Vagina (tissue), 2 donors: ENCODE results near the gene TPM4. TPM values are rescaled to one million over a fixed set of nuclear protein-coding genes. Genes with fewer than 3 reads are reported as not detected.

Experiments
- DNase-seq, 2 donors: peaks; one replicate each; pipeline ENCODE4 v3.0.0-alpha.2; 2017; ENCODE audit errors: extremely low spot score in 2 of 2
- H3K27ac ChIP-seq: fragments of 200-600 bp; sonication (generic); one replicate; pipeline ENCODE4 v1.5.1; 2019
- H3K27me3 ChIP-seq: fragments of 200-600 bp; sonication (generic); one replicate; pipeline ENCODE4 v1.5.1; 2019
- H3K36me3 ChIP-seq, 2 donors: fragments of 200-600 bp; sonication (generic); one replicate each; pipeline ENCODE4 v1.5.1; 2017 to 2019
- H3K4me1 ChIP-seq: fragments of 200-600 bp; sonication (generic); one replicate; pipeline ENCODE4 v1.5.1; 2019
- H3K4me3 ChIP-seq, 2 donors: fragments of 200-600 bp; sonication (generic); 1 replicate in 1 of 2; 2 replicates in 1 of 2; pipeline ENCODE4 v1.5.1; 2016 to 2019
- H3K9me3 ChIP-seq: fragments of 200-600 bp; sonication (generic); one replicate; pipeline ENCODE4 v1.5.1; 2019
- CTCF ChIP-seq, 3 experiments: fragments of 450-650 bp in 2 of 3; fragments of 200-600 bp in 1 of 3; sonication (generic) in 1 of 3; IDR thresholded peaks; one replicate each; pipeline ENCODE4 v1.5.1; 2017 to 2019; ENCODE audit warnings: antibody characterized with exemption in 3 of 3, mild to moderate bottlenecking in 2 of 3, moderate library complexity in 2 of 3
- POLR2A ChIP-seq, 2 donors: fragments of 450-650 bp; IDR thresholded peaks; one replicate each; pipeline ENCODE4 v1.6.1; 2017; ENCODE audit warnings: antibody characterized with exemption in 2 of 2, mild to moderate bottlenecking in 2 of 2, moderate library complexity in 2 of 2
- POLR2AphosphoS5 ChIP-seq, 2 donors: sonication (generic); formaldehyde crosslinking; IDR thresholded peaks; one replicate each; pipeline ENCODE4 v1.9.0; 2017; ENCODE audit warnings: antibody characterized with exemption in 2 of 2, mild to moderate bottlenecking in 2 of 2, low read depth in 1 of 2; ENCODE audit not compliant: insufficient read depth in 1 of 2
- intact Hi-C: fragments of 100-400 bp; cut with DNase I; formaldehyde crosslinking; loops from one replicate; pipeline ENCODE4 v1.15.1; 2023
- total RNA-seq: library from RNA; depleted of rRNA; stranded (reverse); fragments of >200 nt; gene quantifications from one replicate; pipeline ENCODE4 v1.2.3, GENCODE V29; 2016

Gene TPM4
- total RNA-seq, 1 donor from 2014 or later: 409 TPM

GRCh38 chr19:16139752-16140151, 63.5 kb downstream of the TPM4 start:
- Histone ChIP-seq H3K36me3 (no peaks in the 10 kb centered on the region), H3K9me3 (no peaks in the 10 kb centered on the region), H3K27ac (no peak overlapping the region), H3K27me3 (no peaks in the 10 kb centered on the region), H3K4me1 (no peaks in the 10 kb centered on the region), H3K4me3 (no peak overlapping the region)
- TF ChIP-seq POLR2AphosphoS5 (IDR thresholded peaks at IDR 0.05; ENCODE audit: insufficient read depth in 1 of 2, low read depth in 1 of 2) (no peak), POLR2A (IDR thresholded peaks at IDR 0.05) (no peak), CTCF (IDR thresholded peaks at IDR 0.05) (no peak)
- intact Hi-C loops: no loop called here
- DNase-seq: no peak

- no peaks in the 10 kb centered on the region for H3K9me3 ChIP-seq
- intact Hi-C loops: no loop called here
- no peaks in the 10 kb centered on the region for H3K36me3 ChIP-seq
- H3K27me3 ChIP-seq: no peaks in the 10 kb centered on the region
- no peak for TF ChIP-seq CTCF (IDR thresholded peaks at IDR 0.05)
- no peak for TF ChIP-seq POLR2A (IDR thresholded peaks at IDR 0.05)
- TF ChIP-seq POLR2AphosphoS5 (IDR thresholded peaks at IDR 0.05; ENCODE audit: insufficient read depth in 1 of 2, low read depth in 1 of 2): no peak
- no peaks in the 10 kb centered on the region for H3K4me1 ChIP-seq
- no peak for DNase-seq
- H3K4me3 ChIP-seq: no peak overlapping the region
- no peak overlapping the region for H3K27ac ChIP-seq
These were observed 64.7 kb downstream of the TPM4 start for GRCh38 chr19:16141043-16141442.

GRCh38 chr19:16142032-16142580, 65.8 kb downstream of the TPM4 start:
- H3K27ac ChIP-seq: no peak overlapping the region
- intact Hi-C loops: no loop called here

GRCh38 chr19:16143399-16144215, 67.3 kb downstream of the TPM4 start, which contains the start of gene HSH2D:
TSS of gene HSH2D (plus strand) at chr19:16143685. CDS start at chr19:16148751, 5,066 bp downstream.
- no peaks in the 10 kb centered on the region for H3K4me1 ChIP-seq
- no peaks in the 10 kb centered on the region for H3K27me3 ChIP-seq
- DNase-seq: no peak
- no peaks in the 10 kb centered on the region for H3K36me3 ChIP-seq
- H3K4me3 ChIP-seq: peak within 1 kb of the TSS in 1 of 2 donors; percentile 26
- TF ChIP-seq POLR2A (IDR thresholded peaks at IDR 0.05): no peak
- TF ChIP-seq CTCF (IDR thresholded peaks at IDR 0.05): no peak
- no peak for TF ChIP-seq POLR2AphosphoS5 (IDR thresholded peaks at IDR 0.05; ENCODE audit: insufficient read depth in 1 of 2, low read depth in 1 of 2)
- no peaks in the 10 kb centered on the region for H3K9me3 ChIP-seq
- H3K27ac ChIP-seq: no peak within 1 kb of the TSS
- intact Hi-C loops: no loop called here

More at GRCh38 chr19:16142032-16142580, 65.8 kb downstream of the TPM4 start:
- no peaks in the 10 kb centered on the region for H3K9me3 ChIP-seq
- no peak for TF ChIP-seq CTCF (IDR thresholded peaks at IDR 0.05)
- H3K4me1 ChIP-seq: no peaks in the 10 kb centered on the region
- H3K4me3 ChIP-seq: no peak overlapping the region
- DNase-seq: no peak
- no peaks in the 10 kb centered on the region for H3K36me3 ChIP-seq
- no peaks in the 10 kb centered on the region for H3K27me3 ChIP-seq

GRCh38 chr19:16144216-16144581, 67.9 kb downstream of the TPM4 start:
- TF ChIP-seq POLR2AphosphoS5 (IDR thresholded peaks at IDR 0.05; ENCODE audit: insufficient read depth in 1 of 2, low read depth in 1 of 2) (no peak), POLR2A (IDR thresholded peaks at IDR 0.05) (no peak), CTCF (IDR thresholded peaks at IDR 0.05) (no peak)
- Histone ChIP-seq H3K4me1 (no peaks in the 10 kb centered on the region), H3K36me3 (no peaks in the 10 kb centered on the region), H3K27ac (no peak overlapping the region), H3K4me3 (peak overlapping the region in 1 of 2 donors; percentile 26), H3K9me3 (no peaks in the 10 kb centered on the region), H3K27me3 (no peaks in the 10 kb centered on the region)
- intact Hi-C loops: no loop called here
- DNase-seq: no peak
